DOHH2 (cell line): ENCODE data around the gene NCDN.

Experiments
- H3F3A ChIP-seq: fragments of 200-600 bp; sonication (generic), shearing (Covaris generic); 2 replicates; pipeline ENCODE4 v1.6.0; 2016; ENCODE audit warnings: antibody characterized with exemption, mild to moderate bottlenecking; ENCODE audit not compliant: control insufficient read depth, insufficient read depth
- H3K27ac ChIP-seq: fragments of 200-600 bp; sonication (generic); 2 replicates; pipeline ENCODE4 v1.5.1; 2014; ENCODE audit warnings: low read depth, mild to moderate bottlenecking, low read length, moderate library complexity
- H3K27me3 ChIP-seq: fragments of 200-600 bp; sonication (generic); 2 replicates; pipeline ENCODE4 v1.6.1; 2014; ENCODE audit warnings: mild to moderate bottlenecking, low read length, mixed read lengths; ENCODE audit not compliant: control insufficient read depth
- H3K36me3 ChIP-seq: fragments of 200-600 bp; sonication (generic); 2 replicates; pipeline ENCODE4 v1.6.1; 2014; ENCODE audit warnings: mild to moderate bottlenecking, low read length, moderate library complexity, mixed read lengths; ENCODE audit not compliant: control insufficient read depth
- H3K4me1 ChIP-seq: fragments of 200-600 bp; sonication (generic); 2 replicates; pipeline ENCODE4 v1.6.1; 2014; ENCODE audit warnings: mild to moderate bottlenecking, low read length, mixed read lengths; ENCODE audit not compliant: control insufficient read depth
- H3K4me2 ChIP-seq: fragments of 200-600 bp; sonication (generic); 2 replicates; pipeline ENCODE4 v1.6.0; 2014; ENCODE audit warnings: mild to moderate bottlenecking, low read length, moderate library complexity
- H3K4me3 ChIP-seq: fragments of 200-600 bp; sonication (generic); 2 replicates; pipeline ENCODE4 v1.5.1; 2014; ENCODE audit warnings: mild to moderate bottlenecking, low read length, mixed read lengths
- H3K79me2 ChIP-seq: fragments of 200-600 bp; sonication (generic); 2 replicates; pipeline ENCODE4 v1.6.1; 2014; ENCODE audit warnings: mild to moderate bottlenecking, low read length, mixed read lengths; ENCODE audit not compliant: control insufficient read depth
- H3K9me2 ChIP-seq: fragments of 200-600 bp; sonication (generic); replicated peaks from 2 replicates; pipeline ENCODE4 v1.6.1; 2014; ENCODE audit warnings: mild to moderate bottlenecking, low read length, mixed read lengths; ENCODE audit not compliant: control insufficient read depth
- H3K9me3 ChIP-seq: fragments of 200-600 bp; sonication (generic); 2 replicates; pipeline ENCODE4 v1.6.1; 2014; ENCODE audit warnings: antibody characterized with exemption, low read length, mixed read lengths; ENCODE audit not compliant: control insufficient read depth, insufficient read depth
- H4K20me1 ChIP-seq: fragments of 200-600 bp; sonication (generic); 2 replicates; pipeline ENCODE4 v1.6.0; 2014; ENCODE audit warnings: low read depth, mild to moderate bottlenecking, antibody characterized with exemption, low read length, moderate library complexity; ENCODE audit not compliant: control insufficient read depth, insufficient read depth
- CTCF ChIP-seq: fragments of 200-600 bp; sonication (generic); IDR thresholded peaks from one replicate; pipeline ENCODE4 v1.5.1; 2014; ENCODE audit warnings: antibody characterized with exemption, mild to moderate bottlenecking, low read depth, low read length; ENCODE audit not compliant: poor library complexity, severe bottlenecking
- EZH2phosphoT487 ChIP-seq: fragments of 200-600 bp; sonication (generic); IDR thresholded peaks from 2 replicates; pipeline ENCODE4 v1.6.1; 2017; ENCODE audit warnings: borderline replicate concordance, mild to moderate bottlenecking, antibody characterized with exemption, low read length, moderate library complexity, mixed read lengths

The NCDN gene

GRCh38 chr1:35564884-35565741 is 7.5 kb downstream of the NCDN start:
- H3K9me3 ChIP-seq: no peaks in the 10 kb centered on the region
- H3K4me3 ChIP-seq: no peak overlapping the region
- H3K4me2 ChIP-seq: no peak overlapping the region
- H3K4me1 ChIP-seq: no peaks in the 10 kb centered on the region
- H3F3A ChIP-seq: no peaks in the 10 kb centered on the region
- H4K20me1 ChIP-seq: peaks cover 9% of the 10 kb centered on the region; the same call in 1 of the 2 replicates
- H3K27ac ChIP-seq: no peak overlapping the region
- peaks cover 14% of the 10 kb centered on the region for H3K36me3 ChIP-seq
- no peaks in the 10 kb centered on the region for H3K9me2 ChIP-seq
- H3K79me2 ChIP-seq: no peaks in the 10 kb centered on the region
- TF ChIP-seq EZH2phosphoT487 (no peak), CTCF (peak; percentile 19)
- no peaks in the 10 kb centered on the region for H3K27me3 ChIP-seq

GRCh38 chr1:35565742-35566133 is 8.1 kb downstream of the NCDN start:
- Histone ChIP-seq H3K4me3 (no peak overlapping the region), H3K27me3 (no peaks in the 10 kb centered on the region), H3K9me3 (no peaks in the 10 kb centered on the region), H3F3A (no peaks in the 10 kb centered on the region), H3K79me2 (no peaks in the 10 kb centered on the region), H3K27ac (no peak overlapping the region), H4K20me1 (peaks cover 9% of the 10 kb centered on the region; the same call in 1 of the 2 replicates), H3K4me2 (no peak overlapping the region), H3K9me2 (no peaks in the 10 kb centered on the region), H3K36me3 (peaks cover 14% of the 10 kb centered on the region), H3K4me1 (no peaks in the 10 kb centered on the region)
- no peak for TF ChIP-seq CTCF
- no peak for TF ChIP-seq EZH2phosphoT487

- H4K20me1 ChIP-seq: peaks cover 9% of the 10 kb centered on the region; the same call in 1 of the 2 replicates
- no peaks in the 10 kb centered on the region for H3K79me2 ChIP-seq
- H3K9me3 ChIP-seq: no peaks in the 10 kb centered on the region
- H3F3A ChIP-seq: no peaks in the 10 kb centered on the region
- H3K9me2 ChIP-seq: no peaks in the 10 kb centered on the region
- H3K27me3 ChIP-seq: peaks cover 11% of the 10 kb centered on the region; the same call in 1 of the 2 replicates
- H3K36me3 ChIP-seq: peaks cover 10% of the 10 kb centered on the region
- H3K27ac ChIP-seq: no peak overlapping the region
- no peak overlapping the region for H3K4me2 ChIP-seq
- H3K4me1 ChIP-seq: no peaks in the 10 kb centered on the region
- TF ChIP-seq EZH2phosphoT487 (no peak), CTCF (no peak)
- no peak overlapping the region for H3K4me3 ChIP-seq
Measured at GRCh38 chr1:35567947-35568558, 10.5 kb downstream of the NCDN start.
